CD4-positive, alpha-beta T cell (primary cell): ENCODE measurements around the gene TCHP. TPM values are rescaled to one million over a fixed set of nuclear protein-coding genes. Genes with fewer than 3 reads are reported as not detected.

ENCODE experiments used
- ATAC-seq: fragments of 200-7000 bp; cut with Tn5 transposase; one replicate; pipeline ENCODE4 v1.10.0; 2022; ENCODE audit warnings: mild to moderate bottlenecking; ENCODE audit not compliant: poor library complexity
- CTCF ChIA-PET: fragments of 350-600 bp; sonication (Branson Sonifier 250); formaldehyde crosslinking; loops from one replicate; lab custom pipeline; 2021; ENCODE audit warnings: antibody characterized with exemption, inconsistent platforms; lab: Charles Lee
- POLR2A ChIA-PET: fragments of 350-600 bp; sonication (Branson Sonifier 250); formaldehyde crosslinking; loops from one replicate; lab custom pipeline; 2021; ENCODE audit warnings: antibody characterized with exemption, inconsistent platforms; lab: Charles Lee
- DNase-seq, 14 experiments: peaks; one replicate each; pipeline ENCODE4 v3.0.0-alpha.2; 2013 to 2020; ENCODE audit warnings: mixed read lengths in 2 of 14
- H3K27ac ChIP-seq, 2 donors: one replicate each; pipeline versions ENCODE4 v1.5.1 to v1.7.0; 2013; ENCODE audit warnings: low read length in 2 of 2, low read depth in 1 of 2, mild to moderate bottlenecking in 1 of 2
- H3K27me3 ChIP-seq, 2 experiments: 1 replicate in 1 of 2; 2 replicates in 1 of 2; pipeline versions ENCODE4 v1.6.1 to v1.7.0; 2013; ENCODE audit warnings: low read length in 2 of 2, control low read depth in 1 of 2, mild to moderate bottlenecking in 1 of 2, moderate library complexity in 1 of 2; ENCODE audit not compliant: insufficient read depth in 2 of 2, control insufficient read depth in 1 of 2
- H3K36me3 ChIP-seq: one replicate; pipeline ENCODE4 v1.6.1; 2013; ENCODE audit warnings: low read length, control low read depth; ENCODE audit not compliant: insufficient read depth
- H3K4me1 ChIP-seq: one replicate; pipeline ENCODE4 v1.6.1; 2013; ENCODE audit warnings: low read length, control low read depth; ENCODE audit not compliant: insufficient read depth
- H3K4me3 ChIP-seq: one replicate; pipeline ENCODE4 v1.5.1; 2013; ENCODE audit warnings: mild to moderate bottlenecking, low read length, moderate library complexity
- H3K9me3 ChIP-seq, 2 experiments: 1 replicate in 1 of 2; 2 replicates in 1 of 2; pipeline versions ENCODE4 v1.6.1 to v1.7.0; 2013; ENCODE audit warnings: low read length in 2 of 2, mild to moderate bottlenecking in 2 of 2, control low read depth in 1 of 2, moderate library complexity in 1 of 2; ENCODE audit not compliant: control insufficient read depth in 1 of 2, insufficient read depth in 1 of 2
- H3K27ac Mint-ChIP-seq: one replicate; pipeline ENCODE4 v1.8.0; 2020; ENCODE audit warnings: mixed read lengths
- H3K27me3 Mint-ChIP-seq: one replicate; pipeline ENCODE4 v1.8.0; 2021; ENCODE audit warnings: mixed read lengths
- H3K36me3 Mint-ChIP-seq: one replicate; pipeline ENCODE4 v1.8.0; 2021; ENCODE audit warnings: low read depth, mixed read lengths
- H3K4me1 Mint-ChIP-seq: one replicate; pipeline ENCODE4 v1.8.0; 2021; ENCODE audit warnings: low read depth, mixed read lengths
- H3K4me3 Mint-ChIP-seq: one replicate; pipeline ENCODE4 v1.8.0; 2020; ENCODE audit warnings: mild to moderate bottlenecking, mixed read lengths
- H3K9me3 Mint-ChIP-seq: one replicate; pipeline ENCODE4 v1.8.0; 2020; ENCODE audit warnings: mixed read lengths
- CTCF ChIP-seq: fragments of 200-600 bp; IDR thresholded peaks from one replicate; pipeline ENCODE4 v1.8.0; 2022; ENCODE audit warnings: antibody characterized with exemption, mild to moderate bottlenecking
- intact Hi-C, 2 experiments: fragments of 100-400 bp; cut with DNase I in 1 of 2; cut with micrococcal nuclease in 1 of 2; formaldehyde crosslinking; loops; one replicate each; pipeline versions ENCODE4 v1.15.1 to v1.9.0; 2023 to 2025; cut with DNase I, micrococcal nuclease
- total RNA-seq, 174 experiments: library from RNA in 2 of 174; stranded (reverse) in 2 of 174; gene quantifications; one replicate each; pipeline ENCODE4 v1.2.3 and lab custom pipeline; 2021 to 2026

The TCHP gene
- total RNA-seq, 2 experiments from 2014 or later = 13.2 to 13.6 TPM

DNA sequence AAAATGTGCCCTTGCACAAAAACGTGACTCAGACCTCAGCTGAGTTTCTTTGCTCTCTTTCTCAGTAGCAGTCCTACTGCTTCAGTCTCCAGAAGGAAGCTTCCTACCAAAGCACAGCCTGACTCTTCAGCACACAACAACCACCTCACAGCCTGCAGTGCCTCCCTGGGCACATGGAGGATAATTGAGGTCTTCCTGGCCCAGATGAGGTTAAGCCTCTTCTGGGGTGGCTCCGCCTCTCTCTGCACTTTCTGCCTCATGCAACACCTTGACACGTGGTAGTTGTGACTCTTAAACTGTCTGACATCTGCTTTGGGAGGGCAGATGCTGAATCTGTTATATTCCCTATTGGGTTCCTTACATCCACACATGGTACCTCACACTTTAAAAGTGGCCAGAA, 62.3 kb downstream of the TCHP start:
- Mint-ChIP-seq H3K9me3 (no peaks in the 10 kb centered on the region), H3K36me3 (peaks cover 90% of the 10 kb centered on the region), H3K27ac (no peak overlapping the region), H3K27me3 (no peaks in the 10 kb centered on the region), H3K4me3 (no peak overlapping the region), H3K4me1 (peaks cover 7% of the 10 kb centered on the region)
- no peak for ATAC-seq
- POLR2A ChIA-PET = no interaction called here
- Histone ChIP-seq H3K4me1 (peaks cover 2% of the 10 kb centered on the region), H3K9me3 (no peaks in the 10 kb centered on the region), H3K4me3 (no peak overlapping the region), H3K36me3 (peaks cover 84% of the 10 kb centered on the region), H3K27ac (no peak overlapping the region), H3K27me3 (no peaks in the 10 kb centered on the region)
- no peak for DNase-seq
- no peak for TF ChIP-seq CTCF
- CTCF ChIA-PET = no interaction called here
- intact Hi-C loops = no loop called here

- Mint-ChIP-seq H3K27ac (peak overlapping the region; percentile 59), H3K4me1 (peaks cover 14% of the 10 kb centered on the region), H3K4me3 (no peak overlapping the region), H3K9me3 (no peaks in the 10 kb centered on the region), H3K36me3 (peaks cover 93% of the 10 kb centered on the region), H3K27me3 (no peaks in the 10 kb centered on the region)
- DNase-seq (no peak), ATAC-seq (no peak)
- ChIA-PET CTCF (no interaction called here), POLR2A (interaction anchor here (0.6 to 1.0 kb wide), 2 partner anchors 17 to 22 kb away, joined by 3 read pairs; no protein-coding TSS in a partner anchor)
- H3K27ac ChIP-seq = no peak overlapping the region
- TF ChIP-seq CTCF = no peak
- no peaks in the 10 kb centered on the region for H3K27me3 ChIP-seq
- intact Hi-C loops = no loop called here
- H3K4me3 ChIP-seq = no peak overlapping the region
- H3K9me3 ChIP-seq = no peaks in the 10 kb centered on the region
- peaks cover 85% of the 10 kb centered on the region for H3K36me3 ChIP-seq
- peaks cover 9% of the 10 kb centered on the region for H3K4me1 ChIP-seq
These were observed 63.3 kb downstream of the TCHP start for GRCh38 chr12:109963330-109963729.

DNA sequence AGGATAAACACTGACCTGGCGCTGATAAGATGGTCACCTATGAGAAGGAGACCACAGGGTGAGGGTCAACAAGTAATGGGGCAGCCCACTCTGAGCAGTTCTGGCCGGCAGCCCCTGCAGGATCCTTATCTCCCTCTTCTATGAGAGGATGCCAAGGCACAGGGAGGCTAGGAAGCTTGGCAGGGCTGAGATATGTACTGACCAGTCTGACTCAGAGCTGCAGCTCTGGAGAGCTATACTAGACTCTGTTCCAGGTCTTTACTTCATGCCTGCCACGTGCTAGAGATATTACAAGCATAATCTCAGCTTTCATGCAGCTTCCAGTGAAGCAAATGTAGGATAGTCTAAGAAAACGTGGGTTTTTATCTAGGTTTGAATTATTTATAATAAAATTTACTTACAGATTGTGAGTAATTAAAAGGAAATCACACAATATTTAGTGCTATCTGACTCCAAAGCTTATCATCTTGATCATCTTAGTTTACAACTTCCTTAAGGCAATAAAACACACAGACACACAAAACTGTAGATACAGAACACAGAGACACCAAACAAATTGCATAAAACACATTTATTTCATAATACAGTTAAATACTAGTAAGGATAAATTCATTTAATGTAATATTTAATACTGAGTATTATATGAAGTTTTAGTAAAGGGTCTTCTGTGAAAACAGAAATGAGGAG, 63.8 kb downstream of the TCHP start:
- Mint-ChIP-seq H3K27ac (peak overlapping the region; percentile 59), H3K27me3 (no peaks in the 10 kb centered on the region), H3K4me3 (no peak overlapping the region), H3K36me3 (peaks cover 87% of the 10 kb centered on the region), H3K9me3 (no peaks in the 10 kb centered on the region), H3K4me1 (peaks cover 14% of the 10 kb centered on the region)
- no peak overlapping the region for H3K4me3 ChIP-seq
- H3K36me3 ChIP-seq = peaks cover 83% of the 10 kb centered on the region
- DNase-seq (no peak), ATAC-seq (no peak)
- H3K4me1 ChIP-seq = peaks cover 15% of the 10 kb centered on the region
- intact Hi-C loops = no loop called here
- H3K27me3 ChIP-seq = no peaks in the 10 kb centered on the region
- ChIA-PET CTCF (interaction anchor here (0.8 to 1.6 kb wide), 2 partner anchors 13 to 871 kb away, joined by 3 read pairs; partner anchors contain the start of gene ALKBH2), POLR2A (interaction anchor here (0.6 to 1.0 kb wide), 2 partner anchors 17 to 22 kb away, joined by 3 read pairs; no protein-coding TSS in a partner anchor)
- H3K9me3 ChIP-seq = no peaks in the 10 kb centered on the region
- TF ChIP-seq CTCF = no peak
- H3K27ac ChIP-seq = no peak overlapping the region
